Esophagus muscularis mucosa (tissue), 4 donors: ENCODE data around the gene VPS9D1.

Experiments
- CTCF ChIP-seq, 3 experiments: fragments of 200-600 bp in 2 of 3; fragments of 450-650 bp in 1 of 3; sonication (generic) in 2 of 3; IDR thresholded peaks; one replicate each; pipeline ENCODE4 v1.5.1; 2017 to 2019; ENCODE audit warnings: antibody characterized with exemption in 3 of 3, mild to moderate bottlenecking in 2 of 3, moderate library complexity in 1 of 3
- EP300 ChIP-seq: sonication (generic); formaldehyde crosslinking; IDR thresholded peaks from one replicate; pipeline ENCODE4 v1.6.1; 2017; ENCODE audit warnings: antibody characterized with exemption
- POLR2A ChIP-seq: fragments of 450-650 bp; IDR thresholded peaks from one replicate; pipeline ENCODE4 v1.6.1; 2017; ENCODE audit warnings: antibody characterized with exemption, moderate library complexity, mild to moderate bottlenecking, low read depth

GRCh38 chr16:89749637-89750036 lies 28.9 kb upstream of the VPS9D1 start:
- TF ChIP-seq CTCF (IDR thresholded peaks at IDR 0.05) (no peak), POLR2A (no peak), EP300 (no peak)
